ENCODE results near the gene DLG2. TPM values are rescaled to one million over a fixed set of nuclear protein-coding genes. Genes with fewer than 3 reads are reported as not detected.

Gene DLG2
- total and polyA plus RNA-seq, 9 of the 15 experiments (the other 6 are each of a cell fraction or from before 2014, with no cell fraction given): 0.52 to 1.6 (median 0.95) TPM

GRCh38 chr11:83601914-83602527 lies 2025.1 kb downstream of the DLG2 start:
- ATAC-seq: no peak
- Histone ChIP-seq H2AFZ (ENCODE audit: low read depth, low read length) (no peak overlapping the region), H4K20me1 (replicated peaks; ENCODE audit: control insufficient read depth, insufficient read depth, low read length) (no peaks in the 10 kb centered on the region), H3K9me1 (ENCODE audit: control insufficient read depth, insufficient read depth, low read length) (no peaks in the 10 kb centered on the region), H3K9me3 (replicated peaks; ENCODE audit: control insufficient read depth, insufficient read depth, low read depth, low read length) (no peaks in the 10 kb centered on the region), H3K27me3 (ENCODE audit: control insufficient read depth in 2 of 2, insufficient read depth in 2 of 2, low read length in 2 of 2) (no peaks in the 10 kb centered on the region), H3K9ac (ENCODE audit: insufficient read depth in 1 of 2, low read depth in 2 of 2, low read length in 2 of 2) (no peak overlapping the region), H3K4me1 (replicated peaks in 1 of 2; ENCODE audit: control insufficient read depth in 2 of 2, insufficient read depth in 2 of 2, low read length in 2 of 2) (no peaks in the 10 kb centered on the region), H3K27ac (ENCODE audit: extremely low read depth, low read depth, low read length) (no peak overlapping the region), H3K36me3 (ENCODE audit: control insufficient read depth, insufficient read depth, low read length) (no peaks in the 10 kb centered on the region), H3K79me2 (ENCODE audit: control insufficient read depth, insufficient read depth, low read length) (no peaks in the 10 kb centered on the region), H3K4me2 (ENCODE audit: insufficient read depth, low read length) (no peak overlapping the region), H3K4me3 (no peak overlapping the region)
- no TSS peak for BruUV-seq (replicated peaks)
- DNase-seq (ENCODE audit: extremely low read depth in 1 of 4, low spot score in 3 of 4): no peak
- 0% methylated on average over 5 of the region's 5 CpGs for WGBS (ENCODE audit: insufficient coverage, low coverage, missing lambda C conversion rate)
- in situ Hi-C loops (cut with MboI): no loop called here
- no peak for FAIRE-seq
- intact Hi-C loops (cut with micrococcal nuclease): no loop called here
- ChIA-PET POLR2A (no interaction called here), CTCF (ENCODE audit: low intra/inter-chr PET ratio) (no interaction called here)
- TF ChIP-seq MAX (CRISPR knock-in tag; IDR thresholded peaks at IDR 0.05) (no peak), ZNF3 (CRISPR knock-in tag; IDR thresholded peaks at IDR 0.05) (no peak), CSDE1 (IDR thresholded peaks at IDR 0.05) (no peak), GATAD2B (IDR thresholded peaks at IDR 0.05; ENCODE audit: borderline replicate concordance) (no peak), CEBPB (tag; IDR thresholded peaks at IDR 0.05) (no peak), UBTF (IDR thresholded peaks at IDR 0.05; ENCODE audit: borderline replicate concordance in 1 of 2, low read depth in 2 of 2, low read length in 2 of 2) (no peak), DIDO1 (tag; IDR thresholded peaks at IDR 0.05; ENCODE audit: low read depth) (no peak), PURB (CRISPR knock-in tag; IDR thresholded peaks at IDR 0.05; ENCODE audit: low read depth) (no peak), ETV6 (IDR thresholded peaks at IDR 0.05; ENCODE audit: borderline replicate concordance in 1 of 2, low read depth in 2 of 2, low read length in 1 of 2) (no peak), ETV6 (CRISPR knock-in tag; IDR thresholded peaks at IDR 0.05; ENCODE audit: borderline replicate concordance) (no peak), HDAC3 (IDR thresholded peaks at IDR 0.05; ENCODE audit: borderline replicate concordance, partially characterized antibody) (no peak), ELK1 (CRISPR knock-in tag; IDR thresholded peaks at IDR 0.05) (no peak), ZNF696 (CRISPR knock-in tag; conservative IDR thresholded peaks at IDR 0.05) (no peak), BRF2 (IDR thresholded peaks at IDR 0.05; ENCODE audit: borderline replicate concordance, insufficient read depth, insufficient read length) (no peak), RBM25 (IDR thresholded peaks at IDR 0.05; ENCODE audit: low read depth, low read length, severe bottlenecking) (no peak), PPARD (CRISPR knock-in tag; IDR thresholded peaks at IDR 0.05) (no peak)

Measured in K562 (cell line).